Right lobe of liver (tissue), 4 donors: ENCODE data around the gene MIPEP.
"Not testable (repeated sequence)": the region's sequence is repeated elsewhere in the genome, so short reads cannot be mapped to it uniquely, and the experiment has no call there.

Experiments used
- POLR2A ChIP-seq: fragments of 450-650 bp; IDR thresholded peaks from one replicate; pipeline ENCODE4 v1.6.1; 2017; ENCODE audit warnings: antibody characterized with exemption, mild to moderate bottlenecking
- TF ChIP-seq, protein P1 (sequence below), 4 donors: fragments of 200-600 bp in 3 of 4; fragments of 450-650 bp in 1 of 4; IDR thresholded peaks; one replicate each; pipeline versions ENCODE4 v1.5.1 to v1.8.0; 2016 to 2022; ENCODE audit warnings: antibody characterized with exemption in 4 of 4, mild to moderate bottlenecking in 2 of 4
- donor health status: DM: no; HTN: no; CAD: no.
- donor health status: DM: no; HTN: no; CAD: no.
- donor health status: DM: no; HTN: yes; CAD: no.

DNA sequence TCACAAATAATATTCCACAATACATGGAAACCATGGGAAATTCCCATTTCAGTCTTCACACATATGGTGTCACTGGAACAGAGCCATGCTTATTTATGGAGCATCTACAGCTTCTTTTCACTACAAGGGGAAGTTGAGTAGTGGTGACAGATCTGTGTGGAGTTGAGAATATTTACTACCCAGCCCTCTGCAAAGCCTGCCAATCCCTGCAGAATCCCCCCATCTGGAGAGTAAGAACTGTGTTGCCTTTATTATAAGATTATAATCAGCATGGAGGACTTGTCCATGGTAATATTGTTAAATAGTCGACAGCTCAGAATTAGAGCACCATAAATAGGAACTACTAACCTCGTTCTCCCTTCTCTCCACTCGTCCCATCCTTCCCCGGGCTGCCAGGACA is 4.6 kb upstream of the MIPEP start:
- TF ChIP-seq, protein P1, sequence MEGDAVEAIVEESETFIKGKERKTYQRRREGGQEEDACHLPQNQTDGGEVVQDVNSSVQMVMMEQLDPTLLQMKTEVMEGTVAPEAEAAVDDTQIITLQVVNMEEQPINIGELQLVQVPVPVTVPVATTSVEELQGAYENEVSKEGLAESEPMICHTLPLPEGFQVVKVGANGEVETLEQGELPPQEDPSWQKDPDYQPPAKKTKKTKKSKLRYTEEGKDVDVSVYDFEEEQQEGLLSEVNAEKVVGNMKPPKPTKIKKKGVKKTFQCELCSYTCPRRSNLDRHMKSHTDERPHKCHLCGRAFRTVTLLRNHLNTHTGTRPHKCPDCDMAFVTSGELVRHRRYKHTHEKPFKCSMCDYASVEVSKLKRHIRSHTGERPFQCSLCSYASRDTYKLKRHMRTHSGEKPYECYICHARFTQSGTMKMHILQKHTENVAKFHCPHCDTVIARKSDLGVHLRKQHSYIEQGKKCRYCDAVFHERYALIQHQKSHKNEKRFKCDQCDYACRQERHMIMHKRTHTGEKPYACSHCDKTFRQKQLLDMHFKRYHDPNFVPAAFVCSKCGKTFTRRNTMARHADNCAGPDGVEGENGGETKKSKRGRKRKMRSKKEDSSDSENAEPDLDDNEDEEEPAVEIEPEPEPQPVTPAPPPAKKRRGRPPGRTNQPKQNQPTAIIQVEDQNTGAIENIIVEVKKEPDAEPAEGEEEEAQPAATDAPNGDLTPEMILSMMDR (IDR thresholded peaks at IDR 0.05) = not testable (repeated sequence)
- TF ChIP-seq POLR2A = not testable (repeated sequence)
